Left cardiac atrium (tissue), 4 donors: ENCODE results near the gene IL10RB. TPM values are rescaled to one million over a fixed set of nuclear protein-coding genes. Genes with fewer than 3 reads are reported as not detected.
A peak's percentile ranks its signal among the peaks of the same experiment; 100 is the strongest.
"Not testable (repeated sequence)": the region's sequence is repeated elsewhere in the genome, so short reads cannot be mapped to it uniquely, and the experiment has no call there.

Experiments used
- ATAC-seq, 2 donors: fragments of 200-7000 bp; cut with Tn5 transposase; one replicate each; pipeline ENCODE4 v1.9.1; 2020; ENCODE audit warnings: mild to moderate bottlenecking in 2 of 2, moderate library complexity in 2 of 2
- DNase-seq: peaks from one replicate; pipeline ENCODE4 v3.0.0-alpha.2; 2020
- intact Hi-C, 2 donors: fragments of 100-400 bp; cut with DNase I; formaldehyde crosslinking; loops; one replicate each; pipeline versions ENCODE4 v1.14.1 to v1.15.1; 2022 to 2023
- total RNA-seq, 2 donors: library from RNA; stranded (reverse); fragmentation: NEBNext Ultra II Directional; extraction: Animal tissue kit (Norgen Biotek cat#: 25700); gene quantifications; one replicate each; pipeline ENCODE4 v1.2.1, GENCODE V29; 2021
- donor health status: DM: no; HTN: yes; CAD: no.
- donor health status: DM: no; HTN: yes; CAD: no; lungs with severe emphysema.
- donor health status: DM: yes; HTN: yes; CAD: no.
- donor health status: Dilated cardiomyopathy.

The IL10RB gene
- total RNA-seq, 2 donors from 2014 or later: 14.9 to 16.7 TPM

DNA sequence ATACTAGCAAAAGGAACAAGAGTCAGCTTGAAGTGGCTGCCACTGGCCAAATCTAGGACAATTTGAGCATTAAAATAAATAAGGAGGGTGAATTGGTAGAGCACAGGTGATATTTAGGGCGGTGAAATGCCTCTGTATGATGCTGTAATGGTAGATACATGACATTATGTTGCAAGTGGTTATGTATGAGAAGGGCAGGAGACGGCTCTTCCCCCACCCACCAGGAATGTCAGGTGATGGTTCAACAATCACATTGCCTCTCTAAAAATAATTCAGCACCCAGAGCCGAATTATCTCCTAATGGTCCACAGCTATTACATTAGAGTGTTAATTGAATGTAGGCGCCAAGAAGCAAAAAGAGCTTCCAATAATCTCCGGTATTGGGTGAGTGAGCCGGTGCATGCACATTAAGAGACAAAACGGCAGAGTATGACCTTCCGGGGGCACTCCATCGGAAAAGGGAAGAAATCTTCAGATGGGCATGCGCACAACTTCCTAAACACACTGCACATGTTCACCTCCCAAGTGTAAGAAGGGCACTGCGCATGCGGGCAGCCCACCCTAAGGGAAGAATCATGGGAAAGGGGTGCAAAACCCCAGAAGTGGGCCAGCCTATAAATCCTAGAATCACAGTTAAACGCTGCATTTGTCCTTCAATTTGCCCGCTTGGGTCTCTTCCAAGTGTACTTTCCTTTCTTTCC lies 51.8 kb downstream of the IL10RB start:
- no peak for ATAC-seq
- DNase-seq: no peak
- intact Hi-C loops: no loop called here

- ATAC-seq, DNase-seq, intact Hi-C loops: not testable (repeated sequence)
Measured at GRCh38 chr21:33321005-33321404, 54.8 kb downstream of the IL10RB start.

- ATAC-seq, DNase-seq, intact Hi-C loops: not testable (repeated sequence)
Measured at GRCh38 chr21:33323610-33324009, 57.4 kb downstream of the IL10RB start.

DNA sequence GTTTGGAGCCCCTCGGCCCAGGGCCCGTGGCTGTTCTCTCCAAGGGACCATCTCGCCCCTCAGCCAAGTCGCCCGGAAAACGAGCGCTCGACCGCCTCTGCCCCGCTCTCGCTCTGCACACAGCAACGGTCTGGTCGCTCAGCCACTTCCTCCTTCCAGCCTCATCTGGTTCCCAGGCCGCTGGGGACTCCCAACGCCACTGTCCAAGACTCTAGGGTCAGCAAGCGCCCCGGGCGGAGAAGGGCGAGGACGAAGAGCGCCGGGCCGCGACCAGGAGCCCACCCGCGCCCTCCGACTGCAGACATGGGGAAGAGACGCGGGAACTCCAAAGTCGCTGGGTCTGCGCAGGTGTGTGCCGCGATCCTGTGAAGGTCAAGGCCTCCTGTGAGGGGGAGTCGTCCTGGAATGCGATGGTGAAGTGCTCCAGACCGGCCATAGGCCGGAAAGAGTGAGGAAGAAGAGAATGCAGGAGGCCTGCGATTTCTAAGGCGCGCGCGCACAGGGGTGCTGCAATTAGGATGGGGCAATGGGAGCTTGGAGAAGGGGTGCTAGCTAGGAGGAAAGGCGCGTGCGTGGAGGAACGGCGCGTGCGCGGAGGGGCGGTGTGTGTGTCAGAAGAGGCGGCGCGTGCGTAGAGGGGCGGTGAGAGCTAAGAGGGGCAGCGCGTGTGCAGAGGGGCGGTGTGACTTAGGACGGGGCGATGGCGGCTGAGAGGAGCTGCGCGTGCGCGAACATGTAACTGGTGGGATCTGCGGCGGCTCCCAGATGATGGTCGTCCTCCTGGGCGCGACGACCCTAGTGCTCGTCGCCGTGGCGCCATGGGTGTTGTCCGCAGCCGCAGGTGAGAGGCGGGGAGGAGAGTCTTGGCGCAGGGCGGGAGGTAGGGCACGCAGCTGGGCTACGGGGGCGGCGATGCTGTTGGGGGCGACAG lies 58.4 kb downstream of the IL10RB start, which contains the start of gene IFNAR1:
TSS of gene IFNAR1 (plus strand) at position 680 of the 931 bp plus-strand sequence. CDS start at position 766, 86 bp downstream.
- ATAC-seq (peak; percentile 97 to 98), DNase-seq (peak; percentile 100)
- intact Hi-C loops: no loop called here

DNA sequence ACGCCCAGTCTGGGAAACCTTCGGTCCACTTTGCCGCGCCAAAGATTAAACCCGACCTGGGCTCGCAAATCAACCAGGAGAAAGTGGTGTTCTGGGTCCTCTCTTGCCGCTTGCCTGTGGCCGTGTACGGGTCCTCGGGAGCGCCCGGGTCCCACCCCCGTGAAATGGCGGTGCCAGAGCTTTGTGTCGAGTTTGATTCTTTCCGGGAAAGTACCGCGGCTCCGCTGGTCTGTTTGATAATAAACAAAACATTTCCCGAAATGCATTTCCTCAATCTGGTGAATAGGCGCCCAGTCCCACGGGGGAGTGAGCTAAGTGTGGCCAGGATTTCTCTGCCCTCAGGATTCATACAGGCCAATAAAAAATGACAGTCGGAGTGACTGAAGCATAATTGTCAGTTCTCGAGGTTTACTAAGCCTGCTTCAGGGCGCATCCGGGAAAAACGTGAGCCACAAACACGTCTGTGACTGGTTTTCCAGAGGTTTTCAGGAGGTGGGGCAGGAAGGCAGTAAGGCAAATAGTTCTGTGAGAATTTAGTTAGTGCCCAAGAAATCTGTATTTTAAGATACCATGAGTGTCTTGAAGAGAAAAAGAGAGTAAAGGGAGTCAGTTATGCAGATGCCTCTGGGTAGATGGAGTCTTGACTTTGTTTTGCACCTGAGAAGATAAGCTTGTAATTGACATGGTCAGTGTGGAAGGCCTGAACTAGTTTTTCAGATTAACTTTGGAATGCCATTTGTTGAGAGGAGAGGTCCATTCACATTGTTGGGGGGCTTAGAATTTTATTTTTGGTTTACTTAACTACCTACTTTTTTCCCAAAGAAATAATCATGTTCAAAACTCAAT lies 59.3 kb downstream of the IL10RB start:
- peak; percentile 82 for DNase-seq
- intact Hi-C loops: no loop called here

GRCh38 chr21:33327326-33327725 lies 61.2 kb downstream of the IL10RB start:
- DNase-seq (no peak), ATAC-seq (no peak)
- intact Hi-C loops: no loop called here

More for the DNA sequence above, 59.3 kb downstream of the IL10RB start:
- ATAC-seq: peak; percentile 49 to 73

- ATAC-seq (no peak), DNase-seq (no peak)
- intact Hi-C loops: no loop called here
Measured at GRCh38 chr21:33327792-33328433, 61.7 kb downstream of the IL10RB start.

- ATAC-seq: no peak
- intact Hi-C loops: no loop called here
- no peak for DNase-seq
Measured at GRCh38 chr21:33330726-33331125, 64.6 kb downstream of the IL10RB start.

- ATAC-seq (no peak), DNase-seq (no peak)
- intact Hi-C loops: no loop called here
Measured at GRCh38 chr21:33332143-33332542, 66.0 kb downstream of the IL10RB start.

DNA sequence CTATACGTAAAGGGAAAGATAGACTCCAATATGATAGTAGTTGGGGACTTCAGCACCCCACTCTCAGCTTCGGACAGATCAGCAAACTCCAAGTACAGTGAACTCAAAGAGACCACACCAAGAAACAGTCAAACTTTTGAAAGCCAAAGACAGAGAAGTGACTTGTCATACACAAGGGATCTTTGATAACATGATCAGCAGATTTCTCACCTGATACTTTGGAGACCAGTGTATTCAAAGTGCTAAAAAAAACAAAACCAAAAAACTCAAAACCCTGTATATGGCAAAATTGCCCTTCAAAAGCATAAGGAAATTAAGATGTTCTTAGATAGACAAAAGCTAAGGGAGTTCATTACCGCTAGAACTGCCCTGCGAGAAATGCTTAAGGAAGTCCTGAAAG lies 68.0 kb downstream of the IL10RB start:
- no peak for DNase-seq
- no peak for ATAC-seq
- intact Hi-C loops: no loop called here

GRCh38 chr21:33334824-33335223 lies 68.7 kb downstream of the IL10RB start:
- no peak for ATAC-seq
- intact Hi-C loops: no loop called here
- no peak for DNase-seq

DNA sequence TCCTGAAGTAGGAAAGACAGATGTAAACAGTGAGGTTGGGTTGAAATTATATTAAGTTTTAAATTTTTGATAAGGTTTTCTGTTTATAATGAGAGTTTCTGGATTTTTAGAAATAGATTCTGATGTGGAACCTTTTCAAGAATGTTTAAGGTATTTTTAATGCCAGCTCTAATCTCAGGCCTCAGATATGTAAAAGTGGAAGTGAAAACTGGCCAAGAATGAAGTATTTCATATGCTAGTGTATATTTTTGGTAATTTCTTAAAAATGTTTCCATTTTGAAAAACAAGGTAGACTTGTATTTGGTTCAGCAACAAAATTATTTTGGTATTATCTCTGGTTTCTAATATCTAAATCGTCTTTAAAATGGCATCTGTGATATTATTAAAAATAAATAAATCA lies 73.0 kb downstream of the IL10RB start:
- intact Hi-C loops: no loop called here
- DNase-seq (no peak), ATAC-seq (no peak)

DNA sequence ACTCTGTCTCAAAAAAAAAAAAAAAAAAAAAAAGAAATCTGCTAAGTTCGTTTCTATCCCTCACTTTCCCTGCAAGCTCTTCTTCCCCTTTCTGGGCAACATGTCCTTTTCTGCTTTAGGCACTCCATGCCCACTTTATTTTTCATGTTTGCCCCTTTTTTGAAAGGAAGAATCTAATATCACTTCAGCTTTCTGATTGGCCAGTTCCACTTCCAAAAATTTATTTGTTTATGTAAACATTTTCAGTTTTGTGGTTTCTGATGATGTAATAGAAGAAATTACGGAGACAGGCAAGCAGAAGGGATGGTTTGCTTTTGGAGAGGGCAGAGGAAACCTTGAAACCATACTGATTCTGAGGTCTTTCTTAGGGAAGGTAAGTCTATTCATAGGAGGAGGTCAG lies 73.8 kb downstream of the IL10RB start:
- intact Hi-C loops: no loop called here
- DNase-seq: no peak
- ATAC-seq: peak in 1 of 2 donors; percentile 29

GRCh38 chr21:33345751-33346238 lies 79.6 kb downstream of the IL10RB start:
- ATAC-seq: no peak
- no peak for DNase-seq
- intact Hi-C loops: no loop called here

Other genes with a start within 250 kb of the IL10RB start
- gene OLIG2, start 240.4 kb upstream of the IL10RB start, total RNA-seq: not detected
- under 1 TPM in 1 of 2 donors, not detected in 1; 0.27 TPM for gene OLIG1, start 196.2 kb upstream of the IL10RB start, total RNA-seq
- 10 to 100 TPM; 14.6 to 26.8 TPM for gene IFNAR2, start 36.4 kb upstream of the IL10RB start, total RNA-seq
- gene IFNAR1, start 58.6 kb downstream of the IL10RB start, total RNA-seq: 10 to 100 TPM; 30.7 to 33.1 TPM
- 10 to 100 TPM; 47.3 TPM for gene IFNGR2, start 137.0 kb downstream of the IL10RB start, total RNA-seq
- gene TMEM50B, start 213.6 kb downstream of the IL10RB start, total RNA-seq: 10 to 100 TPM; 33.1 to 39.7 TPM
- gene DNAJC28, start 225.3 kb downstream of the IL10RB start, total RNA-seq: 1 to 10 TPM; 5.4 to 5.5 TPM